Endothelial cell (in vitro differentiated cells): ENCODE measurements around the gene KLHL17. TPM values are rescaled to one million over a fixed set of nuclear protein-coding genes. Genes with fewer than 3 reads are reported as not detected.

Experiments used
- DNase-seq: peaks from one replicate; pipeline ENCODE4 v3.0.0; 2021; ENCODE audit warnings: low spot score
- H3K27ac Mint-ChIP-seq: one replicate; pipeline ENCODE4 v1.8.0; 2021; ENCODE audit warnings: mixed read lengths, inconsistent platforms; ENCODE audit not compliant: unreplicated experiment
- H3K27me3 Mint-ChIP-seq: one replicate; pipeline ENCODE4 v1.8.0; 2021; ENCODE audit warnings: mild to moderate bottlenecking, moderate library complexity, mixed read lengths, inconsistent platforms; ENCODE audit not compliant: unreplicated experiment
- H3K36me3 Mint-ChIP-seq: one replicate; pipeline ENCODE4 v1.8.0; 2021; ENCODE audit warnings: mild to moderate bottlenecking, low read depth, mixed read lengths, inconsistent platforms; ENCODE audit not compliant: unreplicated experiment
- H3K4me1 Mint-ChIP-seq: one replicate; pipeline ENCODE4 v1.8.0; 2021; ENCODE audit warnings: mild to moderate bottlenecking, mixed read lengths, inconsistent platforms; ENCODE audit not compliant: unreplicated experiment
- H3K4me3 Mint-ChIP-seq: one replicate; pipeline ENCODE4 v1.8.0; 2021; ENCODE audit warnings: mild to moderate bottlenecking, mixed read lengths, inconsistent platforms; ENCODE audit not compliant: unreplicated experiment
- H3K9me3 Mint-ChIP-seq: one replicate; pipeline ENCODE4 v1.8.0; 2021; ENCODE audit warnings: mixed read lengths, inconsistent platforms; ENCODE audit not compliant: unreplicated experiment
- total RNA-seq: library from RNA; stranded (reverse); fragmentation: NEBNext Ultra II Directional; extraction: Animal tissue kit (Norgen Biotek cat#: 25700); gene quantifications from one replicate; pipeline ENCODE4 v1.2.1, GENCODE V29; 2021; ENCODE audit not compliant: unreplicated experiment
- TF ChIP-seq, protein P1 (sequence below): fragments of 200-600 bp; sonication (generic); IDR thresholded peaks from one replicate; pipeline ENCODE4 v1.5.0; 2021; ENCODE audit warnings: antibody characterized with exemption; ENCODE audit not compliant: unreplicated experiment

Gene KLHL17
- total RNA-seq, 1 donor from 2014 or later, result 18.7 TPM

GRCh38 chr1:919271-919872, 41.0 kb upstream of the KLHL17 start:
- no peak for DNase-seq
- Mint-ChIP-seq H3K27ac (no peak overlapping the region), H3K36me3 (peaks cover 5% of the 10 kb centered on the region), H3K27me3 (peaks cover 18% of the 10 kb centered on the region), H3K4me3 (no peak overlapping the region), H3K4me1 (no peaks in the 10 kb centered on the region), H3K9me3 (no peaks in the 10 kb centered on the region)
- TF ChIP-seq, protein P1, sequence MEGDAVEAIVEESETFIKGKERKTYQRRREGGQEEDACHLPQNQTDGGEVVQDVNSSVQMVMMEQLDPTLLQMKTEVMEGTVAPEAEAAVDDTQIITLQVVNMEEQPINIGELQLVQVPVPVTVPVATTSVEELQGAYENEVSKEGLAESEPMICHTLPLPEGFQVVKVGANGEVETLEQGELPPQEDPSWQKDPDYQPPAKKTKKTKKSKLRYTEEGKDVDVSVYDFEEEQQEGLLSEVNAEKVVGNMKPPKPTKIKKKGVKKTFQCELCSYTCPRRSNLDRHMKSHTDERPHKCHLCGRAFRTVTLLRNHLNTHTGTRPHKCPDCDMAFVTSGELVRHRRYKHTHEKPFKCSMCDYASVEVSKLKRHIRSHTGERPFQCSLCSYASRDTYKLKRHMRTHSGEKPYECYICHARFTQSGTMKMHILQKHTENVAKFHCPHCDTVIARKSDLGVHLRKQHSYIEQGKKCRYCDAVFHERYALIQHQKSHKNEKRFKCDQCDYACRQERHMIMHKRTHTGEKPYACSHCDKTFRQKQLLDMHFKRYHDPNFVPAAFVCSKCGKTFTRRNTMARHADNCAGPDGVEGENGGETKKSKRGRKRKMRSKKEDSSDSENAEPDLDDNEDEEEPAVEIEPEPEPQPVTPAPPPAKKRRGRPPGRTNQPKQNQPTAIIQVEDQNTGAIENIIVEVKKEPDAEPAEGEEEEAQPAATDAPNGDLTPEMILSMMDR, result no peak

DNA sequence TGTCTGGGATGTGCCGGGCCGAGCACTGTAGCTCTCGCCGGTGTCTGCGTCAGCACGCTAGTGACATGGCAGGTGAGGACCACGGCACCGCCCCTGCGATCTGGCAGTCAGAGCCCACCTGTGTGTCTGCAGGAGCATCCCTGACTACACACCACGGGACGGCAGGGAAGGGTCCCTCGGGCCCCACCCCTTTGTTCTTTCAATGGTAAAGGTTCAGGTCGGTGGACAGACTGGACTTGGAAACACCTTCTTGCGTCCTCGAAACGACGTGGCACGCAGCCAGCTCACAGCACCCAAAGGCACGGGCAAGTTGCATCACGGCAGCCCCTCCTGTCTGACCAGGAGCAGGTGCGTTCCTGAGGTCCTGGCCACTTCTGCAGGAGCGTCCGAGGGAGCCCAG, 40.4 kb upstream of the KLHL17 start:
- Mint-ChIP-seq H3K4me3 (no peak overlapping the region), H3K27ac (no peak overlapping the region), H3K9me3 (no peaks in the 10 kb centered on the region), H3K4me1 (no peaks in the 10 kb centered on the region), H3K36me3 (peaks cover 5% of the 10 kb centered on the region), H3K27me3 (peaks cover 15% of the 10 kb centered on the region)
- DNase-seq, result no peak
- TF ChIP-seq, protein P1, result no peak

DNA sequence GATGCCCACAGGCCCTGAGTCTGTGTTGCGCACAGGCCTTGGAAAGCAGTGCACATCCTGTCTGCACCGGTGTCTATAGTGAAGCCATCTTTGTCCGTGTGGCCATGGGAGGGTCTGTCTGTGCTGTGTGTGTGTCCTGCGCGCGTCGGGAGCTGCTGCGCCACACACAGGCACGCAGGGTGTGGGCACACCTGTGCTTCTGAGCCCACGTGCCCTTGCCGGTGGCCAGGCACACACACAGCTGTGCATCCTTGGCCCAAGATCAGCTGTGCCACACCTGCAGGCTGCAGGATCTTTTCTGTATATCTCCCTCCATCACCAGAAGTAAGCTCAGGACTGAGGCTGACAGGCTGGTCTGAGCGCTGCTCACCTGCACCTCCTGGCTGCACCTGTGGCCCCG, 39.9 kb upstream of the KLHL17 start:
- Mint-ChIP-seq H3K4me3 (no peak overlapping the region), H3K4me1 (no peaks in the 10 kb centered on the region), H3K9me3 (no peaks in the 10 kb centered on the region), H3K36me3 (peaks cover 5% of the 10 kb centered on the region), H3K27me3 (peaks cover 14% of the 10 kb centered on the region), H3K27ac (no peak overlapping the region)
- no peak for DNase-seq
- TF ChIP-seq, protein P1, result no peak

- peak; percentile 69 for DNase-seq
- Mint-ChIP-seq H3K4me3 (peak overlapping the region; percentile 68), H3K4me1 (no peaks in the 10 kb centered on the region), H3K9me3 (no peaks in the 10 kb centered on the region), H3K36me3 (peaks cover 5% of the 10 kb centered on the region), H3K27ac (no peak overlapping the region), H3K27me3 (peaks cover 17% of the 10 kb centered on the region)
- TF ChIP-seq, protein P1, result no peak
These were observed 39.2 kb upstream of the KLHL17 start for GRCh38 chr1:921011-921837.
